Fibroblast of lung (primary cell): Measurements from ENCODE around the gene ITGB1BP1. TPM values are rescaled to one million over a fixed set of nuclear protein-coding genes. Genes with fewer than 3 reads are reported as not detected.
"Not testable (repeated sequence)": the region's sequence is repeated elsewhere in the genome, so short reads cannot be mapped to it uniquely, and the experiment has no call there.

ENCODE experiments used
- DNase-seq, 2 donors: peaks; one replicate each; pipeline versions ENCODE4 v3.0.0 to v3.0.0-alpha.2; 2010; ENCODE audit warnings: low read depth in 2 of 2
- H2AFZ ChIP-seq: 2 replicates; pipeline ENCODE4 v1.5.1; 2012; ENCODE audit warnings: low read length, control low read depth, inconsistent platforms
- H3K27ac ChIP-seq: 2 replicates; pipeline ENCODE4 v1.5.1; 2011; ENCODE audit warnings: low read length, control low read depth; ENCODE audit not compliant: insufficient read depth
- H3K27me3 ChIP-seq: 2 replicates; pipeline ENCODE4 v1.5.1; 2011; ENCODE audit warnings: mild to moderate bottlenecking, low read length; ENCODE audit not compliant: control insufficient read depth, insufficient read depth
- H3K36me3 ChIP-seq: 2 replicates; pipeline ENCODE4 v1.5.1; 2011; ENCODE audit warnings: low read length; ENCODE audit not compliant: control insufficient read depth, insufficient read depth
- H3K4me1 ChIP-seq: 2 replicates; pipeline ENCODE4 v1.5.1; 2011; ENCODE audit warnings: low read length; ENCODE audit not compliant: control insufficient read depth, insufficient read depth; ENCODE audit errors: extremely low read depth
- H3K4me2 ChIP-seq: 2 replicates; pipeline ENCODE4 v1.5.1; 2011; ENCODE audit warnings: low read length, control low read depth; ENCODE audit not compliant: insufficient read depth; ENCODE audit errors: extremely low read depth
- H3K4me3 ChIP-seq, 4 experiments: fragments of 200-600 bp in 1 of 4; sonication (generic) in 1 of 4; replicated peaks in 1 of 4; 2 replicates each; pipeline ENCODE4 v1.5.1; 2011 to 2016; ENCODE audit warnings: low read length in 4 of 4, low read depth in 3 of 4, mild to moderate bottlenecking in 3 of 4, control low read depth in 2 of 4, inconsistent platforms in 1 of 4, mixed read lengths in 1 of 4; ENCODE audit not compliant: insufficient read depth in 1 of 4; ENCODE audit errors: control extremely low read depth in 1 of 4
- H3K79me2 ChIP-seq: 2 replicates; pipeline ENCODE4 v1.5.1; 2012; ENCODE audit warnings: mild to moderate bottlenecking, low read length, inconsistent platforms; ENCODE audit not compliant: control insufficient read depth, insufficient read depth
- H3K9ac ChIP-seq: 2 replicates; pipeline ENCODE4 v1.5.1; 2011; ENCODE audit warnings: mild to moderate bottlenecking, low read length, control low read depth; ENCODE audit not compliant: insufficient read depth
- H3K9me3 ChIP-seq: 2 replicates; pipeline ENCODE4 v1.5.1; 2012; ENCODE audit warnings: low read depth, low read length; ENCODE audit not compliant: control insufficient read depth, insufficient read depth
- H4K20me1 ChIP-seq: 2 replicates; pipeline ENCODE4 v1.5.1; 2011; ENCODE audit warnings: low read length; ENCODE audit not compliant: control insufficient read depth, insufficient read depth; ENCODE audit errors: extremely low read depth
- EZH2 ChIP-seq: IDR thresholded peaks from 2 replicates; pipeline ENCODE4 v1.5.1; 2012; ENCODE audit warnings: low read length, control low read depth, mild to moderate bottlenecking; ENCODE audit errors: missing control alignments
- polyA plus RNA-seq, 2 donors: library from polyadenylated mRNA; depleted of rRNA in 1 of 2; stranded (reverse) in 1 of 2; unstranded in 1 of 2; fragments of >200 nt; gene quantifications; 2 replicates each; pipeline ENCODE4 v1.2.1, GENCODE V29; 2011 to 2012; ENCODE audit warnings: missing spikeins in 1 of 2
- total RNA-seq: library from RNA; depleted of rRNA; stranded (reverse); fragments of >200 nt; gene quantifications from 2 replicates; pipeline ENCODE4 v1.2.1, GENCODE V29; 2014
- TF ChIP-seq, protein P1 (sequence below), 2 donors: IDR thresholded peaks in 1 of 2; conservative IDR thresholded peaks in 1 of 2; 1 replicate in 1 of 2; 2 replicates in 1 of 2; pipeline ENCODE4 v1.5.1; 2011 to 2012; ENCODE audit warnings: low read length in 2 of 2, control low read depth in 1 of 2, inconsistent platforms in 1 of 2, low read depth in 1 of 2, mild to moderate bottlenecking in 1 of 2

The ITGB1BP1 gene
- total and polyA plus RNA-seq, 2 donors (not counting 1 experiment from before 2014, with no cell fraction given) = 44.6 to 131 TPM

DNA sequence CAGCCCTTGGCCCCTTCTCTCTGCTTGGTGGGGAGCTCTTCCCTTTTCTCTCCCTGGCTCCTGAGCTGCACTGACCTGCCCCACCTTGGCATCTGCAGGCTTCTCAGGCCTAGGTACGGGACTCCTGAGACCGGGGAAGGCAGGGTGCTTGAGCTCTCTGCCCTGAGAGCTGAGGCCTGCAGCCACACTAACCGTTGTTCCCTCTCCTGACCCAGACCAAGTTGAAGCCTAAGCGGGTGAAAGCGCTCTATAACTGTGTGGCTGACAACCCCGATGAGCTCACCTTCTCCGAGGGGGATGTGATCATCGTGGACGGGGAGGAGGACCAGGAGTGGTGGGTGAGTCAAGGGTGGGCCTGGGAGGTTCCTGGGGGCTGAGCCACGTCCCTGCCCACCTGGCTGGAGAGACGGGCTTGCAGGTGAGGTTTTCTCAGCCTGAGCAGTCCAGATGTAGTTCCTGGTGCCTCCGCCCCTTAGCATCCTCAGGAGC lies 22.2 kb downstream of the ITGB1BP1 start:
- no peak for DNase-seq
- no peak overlapping the region for H3K4me3 ChIP-seq
- no peaks in the 10 kb centered on the region for H3K9me3 ChIP-seq
- no peaks in the 10 kb centered on the region for H4K20me1 ChIP-seq
- no peak overlapping the region for H2AFZ ChIP-seq
- H3K27ac ChIP-seq = no peak overlapping the region
- no peak overlapping the region for H3K4me2 ChIP-seq
- TF ChIP-seq EZH2 = no peak
- TF ChIP-seq, protein P1, sequence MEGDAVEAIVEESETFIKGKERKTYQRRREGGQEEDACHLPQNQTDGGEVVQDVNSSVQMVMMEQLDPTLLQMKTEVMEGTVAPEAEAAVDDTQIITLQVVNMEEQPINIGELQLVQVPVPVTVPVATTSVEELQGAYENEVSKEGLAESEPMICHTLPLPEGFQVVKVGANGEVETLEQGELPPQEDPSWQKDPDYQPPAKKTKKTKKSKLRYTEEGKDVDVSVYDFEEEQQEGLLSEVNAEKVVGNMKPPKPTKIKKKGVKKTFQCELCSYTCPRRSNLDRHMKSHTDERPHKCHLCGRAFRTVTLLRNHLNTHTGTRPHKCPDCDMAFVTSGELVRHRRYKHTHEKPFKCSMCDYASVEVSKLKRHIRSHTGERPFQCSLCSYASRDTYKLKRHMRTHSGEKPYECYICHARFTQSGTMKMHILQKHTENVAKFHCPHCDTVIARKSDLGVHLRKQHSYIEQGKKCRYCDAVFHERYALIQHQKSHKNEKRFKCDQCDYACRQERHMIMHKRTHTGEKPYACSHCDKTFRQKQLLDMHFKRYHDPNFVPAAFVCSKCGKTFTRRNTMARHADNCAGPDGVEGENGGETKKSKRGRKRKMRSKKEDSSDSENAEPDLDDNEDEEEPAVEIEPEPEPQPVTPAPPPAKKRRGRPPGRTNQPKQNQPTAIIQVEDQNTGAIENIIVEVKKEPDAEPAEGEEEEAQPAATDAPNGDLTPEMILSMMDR (conservative IDR thresholded peaks at IDR 0.05 in 1 of 2, IDR thresholded peaks at IDR 0.05 in 1 of 2; ENCODE audit: low read depth in 1 of 2, low read length in 2 of 2) = no peak
- peaks cover 4% of the 10 kb centered on the region for H3K36me3 ChIP-seq
- H3K27me3 ChIP-seq = no peaks in the 10 kb centered on the region
- no peak overlapping the region for H3K9ac ChIP-seq
- H3K4me1 ChIP-seq = peaks cover 6% of the 10 kb centered on the region
- H3K79me2 ChIP-seq = no peaks in the 10 kb centered on the region

DNA sequence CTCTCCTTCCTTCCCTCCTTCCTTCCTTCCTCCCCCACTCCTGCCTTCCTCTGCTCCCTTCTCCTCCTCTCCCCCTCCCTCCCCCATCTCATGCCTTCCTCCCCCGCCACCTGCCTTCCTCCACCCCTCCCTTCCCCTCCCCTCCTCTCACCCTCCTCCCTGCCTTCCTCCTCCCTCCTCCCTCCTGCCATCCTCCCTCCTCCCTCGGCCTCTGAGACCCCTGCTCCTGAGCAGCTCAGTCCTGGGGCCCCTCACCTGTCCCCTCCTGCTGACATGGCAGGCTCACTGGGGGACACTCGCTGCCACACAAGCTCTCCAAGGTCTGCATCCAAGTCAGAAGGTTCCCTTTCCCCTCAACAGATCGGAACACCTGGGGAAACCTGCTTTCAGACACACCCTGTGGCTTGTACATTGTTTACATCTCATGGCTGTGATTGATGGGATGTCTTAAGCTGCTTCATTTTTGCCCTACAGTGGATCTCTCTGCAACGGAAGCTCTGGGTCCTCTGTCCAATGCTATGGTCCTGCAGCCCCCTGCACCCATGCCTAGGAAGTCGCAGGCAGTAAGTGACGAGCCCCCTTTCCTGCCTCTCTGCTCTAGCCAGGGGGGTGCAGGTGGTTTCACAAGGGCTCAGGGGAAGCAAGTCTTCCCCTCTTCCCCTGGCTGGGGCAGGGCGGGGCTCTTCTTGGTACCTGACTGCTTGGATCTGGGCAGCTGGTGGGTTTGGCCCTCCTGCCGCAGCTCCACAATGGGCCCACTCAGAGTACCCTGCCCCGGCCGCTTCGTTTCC lies 22.9 kb downstream of the ITGB1BP1 start:
- H3K4me1 ChIP-seq = peaks cover 3% of the 10 kb centered on the region
- H2AFZ ChIP-seq = no peak overlapping the region
- TF ChIP-seq, protein P1 (conservative IDR thresholded peaks at IDR 0.05 in 1 of 2, IDR thresholded peaks at IDR 0.05 in 1 of 2; ENCODE audit: low read depth in 1 of 2, low read length in 2 of 2) = no peak
- TF ChIP-seq EZH2 = no peak
- DNase-seq = no peak
- H3K4me3 ChIP-seq = no peak overlapping the region
- H3K27me3 ChIP-seq = no peaks in the 10 kb centered on the region
- H3K4me2 ChIP-seq = no peak overlapping the region
- no peak overlapping the region for H3K27ac ChIP-seq
- peaks cover 5% of the 10 kb centered on the region for H3K36me3 ChIP-seq
- H3K9ac ChIP-seq = no peak overlapping the region
- H3K79me2 ChIP-seq = no peaks in the 10 kb centered on the region
- H3K9me3 ChIP-seq = no peaks in the 10 kb centered on the region
- H4K20me1 ChIP-seq = no peaks in the 10 kb centered on the region

DNA sequence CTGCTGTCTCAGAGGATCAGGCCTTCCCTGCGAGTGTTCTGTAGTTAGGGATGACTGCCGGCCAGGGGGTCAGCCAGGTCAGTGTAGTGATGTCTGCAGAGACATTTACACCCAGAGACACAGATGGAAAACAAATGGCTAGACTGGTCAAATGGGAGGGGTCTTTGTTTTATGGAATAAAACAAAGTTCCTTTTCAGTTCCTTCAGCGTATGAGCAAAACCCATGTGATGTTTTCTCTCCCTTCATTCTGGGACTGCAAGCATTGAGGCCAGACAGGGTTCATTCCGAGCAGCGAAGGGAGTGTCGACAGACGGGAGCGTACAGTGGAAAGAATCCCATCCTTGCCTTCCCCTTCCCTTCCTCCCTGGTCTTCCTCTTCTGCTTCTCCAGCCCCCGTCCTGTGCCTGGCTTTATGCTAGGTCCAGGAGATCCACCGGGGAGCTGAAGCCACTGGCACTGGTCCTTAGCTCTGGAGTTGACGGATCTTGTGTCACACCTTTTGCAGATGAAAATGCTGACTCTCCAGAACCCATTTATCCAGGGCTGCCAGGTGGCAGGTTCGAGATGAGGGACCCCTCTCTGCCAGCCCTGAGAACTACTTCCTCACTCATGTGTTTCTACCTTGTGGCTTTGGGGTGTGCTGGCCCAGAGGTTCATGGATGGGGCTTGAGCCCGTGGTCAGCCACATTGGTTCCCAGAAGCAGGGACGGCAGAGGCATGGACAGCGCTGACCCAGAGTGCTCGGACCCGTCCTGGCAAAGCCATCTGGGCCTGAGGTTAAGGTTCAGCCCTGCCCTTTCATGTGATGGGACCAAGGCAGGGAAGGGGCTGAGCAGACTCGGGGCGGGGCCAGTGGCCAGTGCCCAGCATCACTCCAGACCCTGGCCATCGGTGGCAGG lies 24.2 kb downstream of the ITGB1BP1 start:
- no peaks in the 10 kb centered on the region for H4K20me1 ChIP-seq
- no peaks in the 10 kb centered on the region for H3K79me2 ChIP-seq
- H3K4me3 ChIP-seq = no peak overlapping the region
- no peaks in the 10 kb centered on the region for H3K9me3 ChIP-seq
- no peaks in the 10 kb centered on the region for H3K27me3 ChIP-seq
- DNase-seq = peak in 1 of 2 donors; percentile 51
- H3K36me3 ChIP-seq = peaks cover 5% of the 10 kb centered on the region
- no peak overlapping the region for H2AFZ ChIP-seq
- TF ChIP-seq, protein P1 (conservative IDR thresholded peaks at IDR 0.05 in 1 of 2, IDR thresholded peaks at IDR 0.05 in 1 of 2; ENCODE audit: low read depth in 1 of 2, low read length in 2 of 2) = no peak
- TF ChIP-seq EZH2 = no peak
- no peak overlapping the region for H3K4me2 ChIP-seq
- H3K27ac ChIP-seq = no peak overlapping the region
- H3K9ac ChIP-seq = no peak overlapping the region
- H3K4me1 ChIP-seq = no peaks in the 10 kb centered on the region

DNA sequence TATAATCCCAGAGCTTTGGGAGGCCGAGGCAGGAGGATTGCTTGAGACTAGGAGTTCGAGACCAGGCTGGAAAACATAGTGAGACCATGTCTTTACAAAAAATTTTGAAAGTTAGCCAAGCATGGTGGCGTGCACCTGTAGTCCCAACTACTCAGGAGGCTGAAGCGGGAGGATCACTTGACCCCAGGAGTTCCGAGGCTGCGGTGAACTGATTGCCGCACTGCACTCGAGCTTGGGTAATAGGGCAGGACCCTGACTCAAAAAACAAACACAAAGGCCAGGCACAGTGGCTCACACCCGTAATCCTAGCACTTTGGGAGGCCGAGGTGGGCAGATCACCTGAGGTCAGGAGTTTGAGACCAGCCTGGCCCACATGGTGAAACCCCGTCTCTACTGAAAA lies 25.1 kb downstream of the ITGB1BP1 start:
- not testable (repeated sequence) for H3K9me3 ChIP-seq, H3K4me2 ChIP-seq, H3K4me1 ChIP-seq, H2AFZ ChIP-seq, H3K79me2 ChIP-seq, H3K4me3 ChIP-seq, H3K27me3 ChIP-seq, H3K9ac ChIP-seq, H3K36me3 ChIP-seq, DNase-seq, H3K27ac ChIP-seq, H4K20me1 ChIP-seq
